Stimulated activated CD4-positive, alpha-beta T cell treated with anti-CD3 and anti-CD28 coated beads, Interleukin-12 subunit alpha, Interleukin-12 subunit beta, amount 100 ng/mL, for 48 hours (primary cell): ENCODE data around the gene NUDC.
"Not testable (repeated sequence)": the region's sequence is repeated elsewhere in the genome, so short reads cannot be mapped to it uniquely, and the experiment has no call there.

ENCODE experiments used
- DNase-seq, 3 donors: peaks; one replicate each; pipeline ENCODE4 v3.0.0-alpha.2; 2020; ENCODE audit warnings: low read depth in 2 of 3, low spot score in 1 of 3

NUDC gene

GRCh38 chr1:26921540-26922430 is at the start of gene NUDC:
NUDC (plus strand) TSS chr1:26921743; CDS start chr1:26921849, 106 bp downstream.
- DNase-seq: peak; percentile 90 to 96 (median 96)

GRCh38 chr1:26873097-26873496 is 48.4 kb upstream of the NUDC start:
- DNase-seq: not testable (repeated sequence)

GRCh38 chr1:26874896-26875295 is 46.6 kb upstream of the NUDC start:
- no peak for DNase-seq

- no peak for DNase-seq
Measured at GRCh38 chr1:26877326-26877725, 44.2 kb upstream of the NUDC start.

- no peak for DNase-seq
Measured at GRCh38 chr1:26879793-26880192, 41.8 kb upstream of the NUDC start.

- DNase-seq: not testable (repeated sequence)
Measured at GRCh38 chr1:26881611-26882010, 39.9 kb upstream of the NUDC start.

GRCh38 chr1:26882696-26883463 is 38.7 kb upstream of the NUDC start:
- DNase-seq: no peak

GRCh38 chr1:26887125-26887524 is 34.4 kb upstream of the NUDC start:
- DNase-seq: no peak

GRCh38 chr1:26888231-26888630 is 33.3 kb upstream of the NUDC start:
- DNase-seq: no peak

- peak; percentile 58 to 74 (median 64) for DNase-seq
Measured at GRCh38 chr1:26889551-26890466, 31.7 kb upstream of the NUDC start, which contains the start of gene GPN2. GPN2 (minus strand) TSS chr1:26890283; CDS start chr1:26890096, 187 bp downstream.

GRCh38 chr1:26890467-26890796 is 31.1 kb upstream of the NUDC start:
- DNase-seq: no peak

- DNase-seq: no peak
Measured at GRCh38 chr1:26894263-26894662, 27.3 kb upstream of the NUDC start.

GRCh38 chr1:26897351-26897750 is 24.2 kb upstream of the NUDC start:
- no peak for DNase-seq

GRCh38 chr1:26900001-26900814 is 21.3 kb upstream of the NUDC start, which contains the start of gene GPATCH3:
GPATCH3 (minus strand) TSS chr1:26900467; CDS start chr1:26900442, 25 bp downstream.
- DNase-seq: peak; percentile 82 to 87 (median 85)

GRCh38 chr1:26900815-26901511 is 20.6 kb upstream of the NUDC start:
- no peak for DNase-seq

GRCh38 chr1:26907071-26907917 is 14.2 kb upstream of the NUDC start:
- DNase-seq: no peak

GRCh38 chr1:26909951-26910342 is 11.6 kb upstream of the NUDC start:
- no peak for DNase-seq

GRCh38 chr1:26910343-26911160 is 11.0 kb upstream of the NUDC start:
- DNase-seq: no peak
